Hematopoietic multipotent progenitor cell treated with erythropoietin and hydrocortisone succinate and interleukin-3 and kit ligand, for 8 days (in vitro differentiated cells): ENCODE results near the gene NFIA.
"Not testable (repeated sequence)": the region's sequence is repeated elsewhere in the genome, so short reads cannot be mapped to it uniquely, and the experiment has no call there.

ENCODE experiments used
- DNase-seq: peaks from one replicate; pipeline ENCODE4 v3.0.0-alpha.2; 2015

The NFIA gene

GRCh38 chr1:61061601-61062000 is 20.8 kb upstream of the NFIA start:
- DNase-seq: not testable (repeated sequence)

DNA sequence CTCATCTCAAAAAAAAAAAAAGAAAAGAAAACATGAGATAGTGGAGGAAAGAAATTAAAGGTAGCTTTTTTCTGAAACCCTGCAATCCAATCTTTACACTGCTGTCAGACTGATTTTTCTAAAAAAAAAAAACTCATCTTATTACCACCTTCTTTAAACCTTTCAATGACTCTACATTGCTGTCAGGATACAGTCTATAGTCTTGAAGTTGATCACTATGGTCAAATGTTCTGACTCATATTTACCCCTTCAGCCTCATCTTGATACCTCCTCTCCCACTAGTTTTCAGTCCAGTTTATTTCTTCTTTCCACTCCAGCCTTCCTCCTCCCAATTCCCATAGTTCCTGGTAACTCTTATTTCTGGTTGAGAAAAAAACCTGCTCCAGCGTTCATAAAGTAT is 17.7 kb upstream of the NFIA start:
- no peak for DNase-seq

GRCh38 chr1:61067446-61068019 is 14.8 kb upstream of the NFIA start:
- DNase-seq: no peak

GRCh38 chr1:61070054-61070453 is 12.3 kb upstream of the NFIA start:
- peak; percentile 49 for DNase-seq

GRCh38 chr1:61071205-61072130 is 10.9 kb upstream of the NFIA start:
- DNase-seq: peak; percentile 94

GRCh38 chr1:61073871-61074270 is 8.5 kb upstream of the NFIA start:
- DNase-seq: no peak

DNA sequence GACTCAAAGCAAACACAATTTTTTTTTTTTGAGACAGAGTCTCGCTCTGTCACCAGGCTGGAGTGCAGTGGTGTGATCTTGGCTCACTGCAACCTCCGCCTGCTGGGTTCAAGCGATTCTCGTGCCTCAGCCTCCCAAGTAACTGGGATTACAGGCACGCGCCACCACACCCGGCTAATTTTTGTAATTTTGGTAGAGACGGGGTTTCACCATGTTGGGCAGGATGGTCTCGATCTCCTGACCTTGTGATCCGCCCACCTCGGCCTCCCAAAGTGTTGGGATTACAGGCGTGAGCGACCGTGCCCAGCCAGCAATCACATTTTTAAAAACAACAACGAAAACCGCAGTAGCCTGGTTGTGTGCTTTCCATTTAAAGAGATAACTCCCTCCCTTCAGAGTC is 6.5 kb upstream of the NFIA start:
- DNase-seq: peak; percentile 43

GRCh38 chr1:61076728-61077675 is 5.4 kb upstream of the NFIA start:
- peak; percentile 96 for DNase-seq

- peak; percentile 100 for DNase-seq
These were observed 4.5 kb upstream of the NFIA start for GRCh38 chr1:61077676-61078541.

- DNase-seq: no peak
These were observed 3.6 kb upstream of the NFIA start for GRCh38 chr1:61078618-61079295.

DNA sequence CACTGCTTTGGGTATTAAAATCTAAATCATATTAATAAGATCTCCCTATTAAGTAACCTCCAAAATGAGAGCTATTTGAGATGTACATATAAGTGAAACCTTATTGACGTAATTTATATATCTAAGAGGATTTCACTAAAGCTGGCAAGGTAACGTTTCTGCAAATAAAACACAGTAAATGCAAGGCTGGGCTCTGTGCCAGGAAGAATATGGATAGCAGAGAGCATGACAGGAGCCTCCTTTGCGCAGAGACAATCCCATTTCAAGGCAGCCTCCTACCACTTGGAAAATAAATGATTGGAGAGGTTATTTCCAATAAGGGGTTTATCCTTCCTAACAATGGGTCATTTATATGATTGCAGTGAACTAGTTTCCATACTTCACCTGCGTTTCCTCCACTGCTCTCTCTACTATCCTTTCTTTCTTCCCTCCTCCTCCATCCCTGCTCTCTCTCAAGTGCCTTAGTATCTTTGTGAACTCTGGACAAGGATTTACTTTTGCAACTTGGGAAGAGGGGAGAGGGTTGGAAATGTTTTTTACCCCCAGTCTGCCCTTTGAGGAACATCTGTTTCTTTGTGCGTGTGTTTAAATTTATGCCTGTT is 3.0 kb upstream of the NFIA start:
- peak; percentile 64 for DNase-seq

DNA sequence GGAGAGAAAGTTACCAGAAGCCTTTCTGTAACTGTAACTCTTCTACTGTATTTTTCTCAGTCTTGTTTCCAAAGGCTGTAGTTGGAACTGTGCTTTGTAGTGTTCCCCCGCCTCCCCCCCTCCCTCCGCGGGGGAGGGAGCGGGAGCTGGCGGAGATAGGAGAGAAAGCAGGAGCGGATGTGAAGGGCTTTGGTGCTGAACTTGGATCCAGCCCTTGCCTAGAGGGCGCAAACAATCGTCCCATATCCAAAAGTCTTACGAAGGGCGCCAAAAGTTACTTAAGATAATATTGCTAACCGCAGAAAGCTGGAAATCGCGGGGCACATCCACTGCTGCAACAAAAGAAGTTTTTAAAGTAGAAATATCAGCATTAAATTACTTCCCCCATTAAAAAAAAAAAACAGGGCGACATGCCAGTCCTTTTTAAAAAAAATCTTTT is 2.4 kb upstream of the NFIA start:
- DNase-seq: peak; percentile 96

GRCh38 chr1:61080413-61081143 is 1.8 kb upstream of the NFIA start:
- no peak for DNase-seq

- DNase-seq: no peak
These were observed 1.1 kb upstream of the NFIA start for GRCh38 chr1:61081144-61081685.

DNA sequence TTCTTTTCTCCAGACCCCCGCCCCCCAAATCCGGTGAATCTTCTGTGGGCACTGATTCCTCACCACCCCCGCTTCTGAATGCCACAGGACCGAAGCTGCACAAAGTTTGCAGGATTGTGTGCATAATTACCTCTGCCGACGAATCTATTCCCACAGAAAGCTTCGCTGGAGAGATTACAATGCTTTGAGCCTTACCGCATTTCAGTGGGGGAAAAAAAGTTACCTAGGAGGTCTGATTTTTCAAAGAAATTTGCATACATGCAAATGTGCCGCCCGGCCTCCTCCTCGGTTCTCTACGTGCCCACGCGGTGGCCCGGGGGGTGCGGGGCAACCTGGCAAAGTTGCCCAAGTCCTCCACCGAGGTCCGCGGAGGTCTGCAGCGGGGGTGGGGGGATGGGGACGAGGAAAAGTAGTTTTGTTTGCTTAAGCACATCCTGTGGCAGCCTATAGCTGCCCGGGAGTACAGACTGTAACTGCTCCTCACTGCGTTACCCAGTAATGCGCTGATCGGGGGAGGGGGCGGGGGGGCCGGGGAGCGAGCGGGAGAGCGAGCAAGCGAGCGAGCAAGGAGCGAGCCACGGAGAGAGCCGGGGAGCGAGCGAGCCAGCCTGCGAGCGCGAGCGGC is 563 bp upstream of the NFIA start:
- DNase-seq: peak; percentile 80

DNA sequence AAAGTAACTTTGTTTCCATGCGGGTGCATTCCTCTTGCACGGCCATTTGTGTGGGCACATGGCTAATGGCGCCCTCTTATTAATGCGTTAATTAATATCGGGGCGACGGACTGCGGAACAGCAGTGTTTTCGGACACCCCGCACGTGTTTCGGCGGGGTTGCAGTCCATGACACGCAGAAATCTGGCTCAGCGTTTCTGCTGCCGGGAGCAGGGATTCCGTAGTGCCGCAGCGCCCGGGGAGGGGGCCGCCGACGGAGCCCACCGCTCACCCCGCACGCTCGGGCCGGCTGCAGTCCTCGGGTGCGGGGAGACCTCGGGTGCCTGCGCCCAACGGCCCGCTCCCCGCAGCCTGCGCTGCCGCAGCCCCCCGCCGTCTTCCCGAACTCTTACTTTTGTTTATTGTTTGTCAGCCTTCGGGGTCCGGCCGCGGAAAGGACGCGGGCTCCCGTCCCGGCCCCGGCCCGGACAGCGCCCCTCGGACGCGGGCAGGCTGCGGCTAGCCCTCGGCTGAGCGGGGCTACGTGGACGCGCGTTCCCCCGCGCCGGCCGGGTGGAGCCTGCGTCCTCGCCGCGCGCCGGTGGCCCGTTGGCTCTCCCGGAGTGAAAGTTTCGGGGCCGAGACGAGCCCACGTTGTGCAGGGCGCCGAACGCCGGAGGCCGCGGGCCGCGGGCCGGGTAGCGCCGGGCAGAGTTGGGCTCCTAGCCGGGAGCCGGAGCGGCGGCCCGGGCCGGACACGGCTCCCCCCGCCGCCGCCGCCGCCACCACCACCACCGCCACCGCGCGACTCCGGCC is 849 bp downstream of the NFIA start:
- peak; percentile 33 for DNase-seq

DNA sequence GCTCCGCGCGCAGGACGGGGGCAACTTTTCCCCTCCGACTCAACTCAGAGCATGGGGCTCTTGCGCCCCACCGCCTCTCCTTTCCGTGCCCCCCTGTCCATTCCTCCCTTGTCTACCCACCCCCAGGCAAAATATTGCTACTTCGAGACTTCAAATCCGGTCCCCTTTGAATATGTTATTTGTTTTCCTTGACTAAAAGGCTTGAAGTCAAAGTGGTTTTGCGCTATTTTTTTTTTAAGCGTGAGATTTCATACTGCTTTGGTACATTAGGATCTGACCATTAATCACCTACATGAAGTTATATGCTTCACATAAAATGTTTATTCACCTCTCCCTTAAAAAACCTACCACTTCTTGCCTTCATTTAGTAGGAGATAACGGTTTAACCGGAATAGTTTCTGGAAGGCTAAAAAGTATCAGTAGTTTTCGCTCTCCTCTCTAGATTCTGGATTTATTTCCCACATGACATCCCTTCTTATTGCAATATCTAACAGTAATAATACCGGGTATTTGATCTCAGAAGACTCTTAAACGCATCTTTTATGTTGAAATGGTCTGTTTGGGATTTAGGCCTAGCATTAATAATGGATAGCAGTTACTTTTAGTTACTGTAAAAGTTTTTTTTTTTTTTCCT is 1.6 kb downstream of the NFIA start:
- DNase-seq: no peak

DNA sequence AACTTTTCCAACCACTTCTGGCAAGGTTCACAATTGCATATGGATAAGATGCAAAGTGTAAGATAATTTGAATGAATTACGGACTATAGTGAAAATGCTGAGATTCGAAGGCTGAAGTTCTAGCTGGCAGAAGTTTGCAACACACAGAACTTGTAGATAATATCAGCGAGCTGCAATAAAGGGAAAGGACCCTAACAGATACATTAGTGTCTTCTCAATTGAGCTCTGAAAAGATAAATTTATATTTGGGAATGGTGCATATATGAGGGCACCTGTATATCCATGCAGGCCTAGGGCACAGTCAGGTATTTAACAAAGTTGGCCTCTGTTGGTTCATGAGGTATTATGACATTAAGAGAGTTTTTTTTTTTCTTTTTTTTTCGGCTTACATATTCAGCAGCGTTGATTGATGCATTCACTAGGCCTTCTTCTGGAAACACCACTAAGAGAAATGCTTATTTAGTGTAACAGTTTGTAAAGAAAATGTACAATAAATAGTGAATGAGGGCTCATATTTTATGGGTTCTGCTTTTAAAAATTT is 2.2 kb downstream of the NFIA start:
- peak; percentile 33 for DNase-seq
